ENCODE data around the gene CCDC120.

DNA sequence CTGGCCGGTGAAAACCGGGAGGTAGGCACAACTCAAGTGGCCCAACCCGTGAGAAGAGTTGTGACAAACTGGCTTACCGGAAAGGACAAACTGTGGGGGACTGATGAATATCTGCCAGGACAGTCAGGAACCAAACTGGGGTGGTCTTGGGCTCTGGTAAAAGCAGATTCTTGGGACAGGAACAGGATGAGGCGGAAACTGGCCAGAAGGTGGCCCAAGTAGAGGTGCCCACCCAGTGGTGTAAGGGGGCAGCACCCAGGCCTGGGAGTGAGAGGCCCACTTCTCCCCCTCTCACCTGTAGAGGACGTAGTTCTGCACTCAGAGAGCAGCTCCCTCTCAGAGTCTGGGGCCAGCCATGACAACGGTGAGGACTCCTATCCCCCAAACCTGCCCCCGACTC, 5.9 kb downstream of the CCDC120 start:
- TF ChIP-seq EP300 (conservative IDR thresholded peaks at IDR 0.05; ENCODE audit: poor library complexity, severe bottlenecking) (no peak), CTCF (IDR thresholded peaks at IDR 0.05; ENCODE audit: poor library complexity, severe bottlenecking) (no peak)

All from neural cell (in vitro differentiated cells).